Hindlimb muscle (tissue), 1 donor: ENCODE results near the gene CWC27. TPM values are rescaled to one million over a fixed set of nuclear protein-coding genes. Genes with fewer than 3 reads are reported as not detected.

Experiments used
- DNase-seq: peaks from one replicate; pipeline ENCODE4 v3.0.0-alpha.2; 2013
- polyA plus RNA-seq: library from polyadenylated mRNA; unstranded; fragments of 120-200 nt; gene quantifications from one replicate; pipeline ENCODE4 v1.2.1, GENCODE V29; 2013; ENCODE audit not compliant: insufficient read length

CWC27 gene
- polyA plus RNA-seq, 1 donor: 21.9 TPM

GRCh38 chr5:65037831-65038815 lies 269.4 kb downstream of the CWC27 start:
- no peak for DNase-seq

GRCh38 chr5:65041296-65042158 lies 272.8 kb downstream of the CWC27 start:
- no peak for DNase-seq

- no peak for DNase-seq
Measured at GRCh38 chr5:65043843-65044359, 275.2 kb downstream of the CWC27 start.

- no peak for DNase-seq
Measured at GRCh38 chr5:65047225-65047624, 278.5 kb downstream of the CWC27 start.

- no peak for DNase-seq
Measured at GRCh38 chr5:65047948-65048690, 279.4 kb downstream of the CWC27 start.

GRCh38 chr5:65050140-65050539 lies 281.4 kb downstream of the CWC27 start:
- no peak for DNase-seq

GRCh38 chr5:65050826-65051498 lies 282.2 kb downstream of the CWC27 start:
- DNase-seq: no peak

- no peak for DNase-seq
Measured at GRCh38 chr5:65055938-65056337, 287.2 kb downstream of the CWC27 start.

- DNase-seq: no peak
Measured at GRCh38 chr5:65059681-65060598, 291.2 kb downstream of the CWC27 start.

- DNase-seq: no peak
Measured at GRCh38 chr5:65061250-65061973, 292.7 kb downstream of the CWC27 start.

GRCh38 chr5:65061974-65062353 lies 293.2 kb downstream of the CWC27 start:
- no peak for DNase-seq

- peak; percentile 39 for DNase-seq
Measured at GRCh38 chr5:65062469-65063083, 293.8 kb downstream of the CWC27 start.

- DNase-seq: no peak
Measured at GRCh38 chr5:65065001-65065511, 296.3 kb downstream of the CWC27 start.

- no peak for DNase-seq
Measured at GRCh38 chr5:65066387-65067146, 297.8 kb downstream of the CWC27 start.

- DNase-seq: no peak
Measured at GRCh38 chr5:65067147-65067506, 298.4 kb downstream of the CWC27 start.
